Activated CD8-positive, alpha-beta memory T cell treated with anti-CD3 and anti-CD28 coated beads for 48 hours (primary cell): ENCODE measurements around the gene NFYB.
A peak's percentile ranks its signal among the peaks of the same experiment; 100 is the strongest.
"Not testable (repeated sequence)": the region's sequence is repeated elsewhere in the genome, so short reads cannot be mapped to it uniquely, and the experiment has no call there.

Experiments
- DNase-seq, 3 experiments: peaks; one replicate each; pipeline ENCODE4 v3.0.0-alpha.2; 2020; ENCODE audit warnings: low read depth in 2 of 3, low spot score in 2 of 3

The NFYB gene

DNA sequence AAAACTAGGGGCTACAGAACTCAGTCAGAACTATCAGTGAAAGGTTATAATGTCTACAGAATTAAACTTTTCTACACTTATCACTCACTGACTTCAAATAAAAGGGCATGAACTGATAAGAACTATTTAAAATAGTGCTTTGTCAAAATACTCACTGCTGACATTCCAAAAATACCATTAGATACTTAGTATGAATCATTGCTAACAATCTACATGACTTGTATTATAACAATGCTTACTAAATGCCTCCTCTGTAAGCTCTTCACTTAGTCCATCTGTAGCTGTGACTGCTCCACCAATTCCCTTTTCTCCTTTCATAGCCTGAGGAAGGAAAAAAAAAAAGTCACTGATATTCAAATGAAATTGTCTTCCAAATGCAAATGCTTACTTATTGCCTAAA, 17.0 kb downstream of the NFYB start:
- DNase-seq: no peak

DNA sequence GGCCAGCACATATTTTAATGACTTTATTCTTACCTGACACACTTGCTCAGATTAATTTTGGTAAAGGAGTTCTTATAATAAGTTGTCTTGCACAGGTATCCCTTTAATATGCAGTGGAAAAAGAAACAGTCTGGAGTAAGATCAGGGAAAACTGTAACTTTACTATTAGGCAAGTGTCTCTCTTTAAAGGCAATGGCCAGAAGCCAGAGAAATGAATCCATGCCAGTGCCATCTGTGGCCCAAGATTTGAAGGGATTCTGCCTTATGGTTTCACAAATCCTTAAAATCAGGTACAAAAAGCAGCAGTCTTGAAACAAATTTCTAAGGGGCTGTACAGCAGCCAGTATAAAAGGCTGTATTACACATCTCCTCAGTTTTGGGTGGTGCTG, 22.4 kb downstream of the NFYB start:
- DNase-seq: no peak

DNA sequence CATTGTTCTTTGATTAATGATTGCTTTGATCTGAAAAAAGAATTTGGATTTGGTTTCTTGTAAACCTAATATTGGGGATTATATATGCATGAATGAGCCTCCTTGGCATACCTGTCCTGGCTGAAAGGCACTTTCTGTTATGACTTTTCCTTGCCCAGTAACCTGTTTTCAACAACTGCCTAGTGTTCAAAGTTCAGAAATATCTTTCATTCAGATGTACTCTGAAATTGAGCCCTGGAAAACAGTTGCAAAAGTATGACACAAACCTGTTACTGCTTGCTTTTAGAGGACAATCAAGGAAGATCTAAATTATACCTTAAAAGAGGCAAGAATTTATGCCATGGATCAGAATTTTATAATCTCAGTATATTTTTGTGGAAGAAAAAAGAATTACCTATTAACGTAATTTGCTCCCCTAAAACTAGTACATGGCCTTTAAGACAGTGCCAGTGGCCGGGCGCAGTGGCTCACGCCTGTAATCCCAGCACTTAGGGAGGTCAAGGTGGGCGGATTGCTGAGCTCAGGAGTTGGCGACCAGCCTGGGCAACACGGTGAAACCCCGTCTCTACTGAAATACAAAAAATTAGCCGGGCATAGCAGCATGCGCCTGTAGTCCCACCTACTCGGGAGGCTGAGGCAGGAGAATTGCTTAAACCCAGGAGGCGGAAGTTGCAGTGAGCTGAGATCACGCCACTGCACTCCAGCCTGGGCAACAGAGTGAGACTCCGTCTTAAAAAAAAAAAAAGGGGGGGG, 23.0 kb downstream of the NFYB start:
- not testable (repeated sequence) for DNase-seq

- DNase-seq: no peak
These were observed 28.4 kb downstream of the NFYB start for GRCh38 chr12:104109446-104110271.

GRCh38 chr12:104108755-104109445, 29.1 kb downstream of the NFYB start:
- peak; percentile 52 to 69 (median 68) for DNase-seq

GRCh38 chr12:104106965-104107364, 31.0 kb downstream of the NFYB start:
- no peak for DNase-seq

DNA sequence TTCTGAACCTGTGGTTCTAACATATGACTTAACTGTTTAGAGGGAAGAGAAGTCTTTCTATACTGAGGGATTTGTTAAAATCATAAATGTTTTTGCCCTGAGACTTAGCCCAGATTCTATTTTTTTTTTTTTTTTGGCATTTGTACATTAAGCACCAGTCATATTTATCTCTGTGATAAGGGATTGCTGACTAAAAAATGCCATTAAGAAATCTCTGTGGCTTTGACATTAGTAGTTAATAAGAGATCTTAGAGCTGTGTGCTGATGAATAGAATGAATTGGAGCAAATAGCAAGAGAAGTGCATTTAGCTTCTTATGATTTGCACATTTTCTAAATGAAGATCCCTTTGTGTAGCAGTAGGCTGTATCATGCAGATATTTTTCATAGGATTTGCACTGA, 32.5 kb downstream of the NFYB start:
- no peak for DNase-seq

DNA sequence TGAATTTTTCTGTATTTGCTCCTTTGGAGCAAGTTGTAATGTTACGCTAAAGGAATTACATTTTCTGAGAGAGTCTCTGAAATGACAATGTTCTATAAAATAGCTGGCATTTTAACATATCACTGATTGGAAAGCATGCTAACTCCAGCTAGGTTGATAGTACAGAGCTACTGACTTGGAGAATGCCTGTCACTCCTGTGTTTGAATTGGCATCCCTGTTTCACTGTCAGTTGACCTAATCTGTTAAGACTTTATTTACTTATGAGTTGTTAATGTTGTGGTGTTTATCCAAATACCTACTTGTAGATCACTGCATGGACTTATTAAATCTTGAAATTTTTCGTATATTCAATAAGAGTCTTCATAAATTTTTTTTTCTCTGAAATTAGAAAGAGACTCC, 40.1 kb downstream of the NFYB start:
- no peak for DNase-seq

- no peak for DNase-seq
These were observed 42.7 kb downstream of the NFYB start for GRCh38 chr12:104095289-104095688.

DNA sequence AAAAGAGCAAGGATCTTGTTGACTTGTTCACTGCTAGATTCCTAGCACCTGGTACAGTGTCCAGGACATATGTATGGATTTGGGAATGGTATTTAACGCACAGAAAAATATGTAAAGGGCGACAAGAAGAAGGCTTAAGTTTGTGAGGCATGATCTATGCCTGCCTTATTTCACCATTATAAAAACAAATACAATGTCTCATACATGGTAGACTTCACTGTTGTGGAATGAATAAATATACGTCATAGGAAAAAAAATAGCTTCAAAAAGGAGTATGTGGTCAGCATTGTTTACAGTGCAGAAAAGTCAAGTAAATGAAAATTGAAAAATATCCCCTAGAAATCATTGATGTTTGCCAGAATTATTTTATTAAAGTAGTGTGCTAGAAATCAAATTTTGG, 43.7 kb downstream of the NFYB start:
- DNase-seq: no peak

- no peak for DNase-seq
These were observed 46.9 kb downstream of the NFYB start for GRCh38 chr12:104091136-104091535.

GRCh38 chr12:104090685-104091084, 47.3 kb downstream of the NFYB start:
- DNase-seq: no peak

DNA sequence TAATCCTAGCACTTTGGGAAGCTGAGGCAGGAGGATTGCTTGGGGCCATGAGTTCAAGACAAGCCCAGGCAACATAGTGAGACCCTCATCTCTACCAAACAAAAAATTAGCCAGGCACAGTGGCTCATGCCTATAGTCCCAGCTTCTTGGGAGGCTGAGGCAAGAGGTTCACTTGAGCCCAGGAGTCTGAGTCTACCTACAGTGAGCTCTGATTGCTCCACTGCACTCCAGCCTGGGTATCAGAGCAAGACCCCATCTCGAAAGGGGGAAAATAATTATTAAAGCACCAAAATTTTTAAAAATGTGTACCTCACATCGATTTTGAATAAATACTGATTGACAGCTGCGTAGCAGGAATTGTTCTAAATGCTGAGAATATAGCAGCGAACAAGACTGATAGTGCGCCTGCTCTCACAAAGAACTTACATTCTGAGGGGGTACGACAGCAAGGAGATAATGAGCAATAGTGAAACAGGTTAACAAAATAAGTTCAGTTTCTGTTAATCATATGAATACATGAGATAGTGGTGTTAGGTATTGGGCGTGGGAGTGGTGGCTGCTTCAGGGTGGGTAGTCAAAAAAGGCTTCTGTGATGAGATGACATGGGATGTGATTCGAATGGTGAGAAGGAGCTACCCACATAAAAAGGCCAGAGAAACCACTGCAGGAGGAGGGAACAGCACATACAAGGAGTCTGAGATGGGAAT, 54.1 kb downstream of the NFYB start:
- DNase-seq: peak in 1 of 3 experiments; percentile 21

GRCh38 chr12:104080764-104081163, 57.2 kb downstream of the NFYB start:
- DNase-seq: no peak

GRCh38 chr12:104079024-104079423, 59.0 kb downstream of the NFYB start:
- no peak for DNase-seq

DNA sequence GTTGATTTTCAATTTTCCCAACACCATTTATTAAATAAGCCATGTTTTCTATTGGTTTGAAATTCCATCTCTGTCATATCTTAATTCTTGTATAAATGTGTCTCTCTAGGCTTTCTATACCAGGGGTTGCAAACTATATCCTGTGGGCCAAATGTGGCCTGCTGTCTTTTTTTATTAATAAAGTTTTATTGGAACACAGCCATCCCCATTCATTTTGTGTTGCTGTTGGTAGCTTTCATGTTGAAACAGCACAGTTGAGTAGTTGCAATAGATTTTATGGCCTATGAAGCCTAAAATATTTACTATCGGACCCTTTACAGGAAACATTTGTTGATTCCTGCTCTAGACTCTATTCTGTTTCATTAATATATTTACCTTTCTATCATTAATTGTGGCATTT, 64.3 kb downstream of the NFYB start:
- DNase-seq: no peak

- DNase-seq: no peak
These were observed 65.9 kb downstream of the NFYB start for GRCh38 chr12:104072099-104072498.
